ENCODE data around the gene NDUFS4.

- TF ChIP-seq EZH2 (IDR thresholded peaks at IDR 0.05; ENCODE audit: insufficient read depth, poor library complexity, severe bottlenecking) (no peak), EZH2phosphoT487 (IDR thresholded peaks at IDR 0.05; ENCODE audit: insufficient read depth, low read depth) (no peak)
Observed at GRCh38 chr5:53520813-53521212, 39.6 kb upstream of the NDUFS4 start.
